HG02763 (cell line): ENCODE measurements around the gene ADAMTS4.

Experiments used
- ATAC-seq: cut with Tn5 transposase; IDR thresholded peaks from one replicate; pipeline ENCODE4 v1.9.1; 2021; ENCODE audit warnings: mild to moderate bottlenecking, moderate library complexity; ENCODE audit not compliant: unreplicated experiment

Gene ADAMTS4

GRCh38 chr1:161158316-161159010, 40.4 kb downstream of the ADAMTS4 start:
- no peak for ATAC-seq

- no peak for ATAC-seq
Observed at GRCh38 chr1:161157867-161158266, 41.0 kb downstream of the ADAMTS4 start.

GRCh38 chr1:161153682-161154337, 45.0 kb downstream of the ADAMTS4 start, which contains the start of gene UFC1:
TSS of gene UFC1 (plus strand) at chr1:161153978. CDS start at chr1:161153998, 20 bp downstream.
- peak; percentile 74 for ATAC-seq

GRCh38 chr1:161153176-161153575, 45.7 kb downstream of the ADAMTS4 start:
- no peak for ATAC-seq

GRCh38 chr1:161145832-161146231, 53.0 kb downstream of the ADAMTS4 start:
- no peak for ATAC-seq

- ATAC-seq = no peak
Observed at GRCh38 chr1:161140755-161141400, 58.0 kb downstream of the ADAMTS4 start.

- no peak for ATAC-seq
Observed at GRCh38 chr1:161139766-161140165, 59.1 kb downstream of the ADAMTS4 start.

- no peak for ATAC-seq
Observed at GRCh38 chr1:161138431-161138830, 60.4 kb downstream of the ADAMTS4 start.

GRCh38 chr1:161137881-161138280, 61.0 kb downstream of the ADAMTS4 start:
- ATAC-seq = no peak
